Peyer's patch (tissue), 4 donors: ENCODE data around the gene DPP3.

Experiments
- POLR2A ChIP-seq, 2 donors: fragments of 450-650 bp; IDR thresholded peaks; one replicate each; pipeline ENCODE4 v1.5.1; 2017; ENCODE audit warnings: antibody characterized with exemption in 2 of 2, mild to moderate bottlenecking in 2 of 2, moderate library complexity in 2 of 2
- TF ChIP-seq, protein P1 (sequence below), 6 experiments: fragments of 450-650 bp in 4 of 6; fragments of 200-600 bp in 2 of 6; sonication (generic) in 1 of 6; IDR thresholded peaks; one replicate each; pipeline ENCODE4 v1.5.1; 2017 to 2019; ENCODE audit warnings: antibody characterized with exemption in 6 of 6, mild to moderate bottlenecking in 3 of 6, moderate library complexity in 1 of 6

- TF ChIP-seq, protein P1, sequence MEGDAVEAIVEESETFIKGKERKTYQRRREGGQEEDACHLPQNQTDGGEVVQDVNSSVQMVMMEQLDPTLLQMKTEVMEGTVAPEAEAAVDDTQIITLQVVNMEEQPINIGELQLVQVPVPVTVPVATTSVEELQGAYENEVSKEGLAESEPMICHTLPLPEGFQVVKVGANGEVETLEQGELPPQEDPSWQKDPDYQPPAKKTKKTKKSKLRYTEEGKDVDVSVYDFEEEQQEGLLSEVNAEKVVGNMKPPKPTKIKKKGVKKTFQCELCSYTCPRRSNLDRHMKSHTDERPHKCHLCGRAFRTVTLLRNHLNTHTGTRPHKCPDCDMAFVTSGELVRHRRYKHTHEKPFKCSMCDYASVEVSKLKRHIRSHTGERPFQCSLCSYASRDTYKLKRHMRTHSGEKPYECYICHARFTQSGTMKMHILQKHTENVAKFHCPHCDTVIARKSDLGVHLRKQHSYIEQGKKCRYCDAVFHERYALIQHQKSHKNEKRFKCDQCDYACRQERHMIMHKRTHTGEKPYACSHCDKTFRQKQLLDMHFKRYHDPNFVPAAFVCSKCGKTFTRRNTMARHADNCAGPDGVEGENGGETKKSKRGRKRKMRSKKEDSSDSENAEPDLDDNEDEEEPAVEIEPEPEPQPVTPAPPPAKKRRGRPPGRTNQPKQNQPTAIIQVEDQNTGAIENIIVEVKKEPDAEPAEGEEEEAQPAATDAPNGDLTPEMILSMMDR (IDR thresholded peaks at IDR 0.05), result no peak
- TF ChIP-seq POLR2A (IDR thresholded peaks at IDR 0.05), result no peak
These were observed 9.1 kb upstream of the DPP3 start for GRCh38 chr11:66471142-66471541.
